NCI-H2196 (cell line): ENCODE data around the gene ZNF74.
"Not testable (repeated sequence)": the region's sequence is repeated elsewhere in the genome, so short reads cannot be mapped to it uniquely, and the experiment has no call there.

Source experiments
- DNase-seq: peaks from one replicate; lab custom pipeline; 2025; ENCODE audit not compliant: unreplicated experiment; lab: John Stamatoyannopoulos, UW

Gene ZNF74

DNA sequence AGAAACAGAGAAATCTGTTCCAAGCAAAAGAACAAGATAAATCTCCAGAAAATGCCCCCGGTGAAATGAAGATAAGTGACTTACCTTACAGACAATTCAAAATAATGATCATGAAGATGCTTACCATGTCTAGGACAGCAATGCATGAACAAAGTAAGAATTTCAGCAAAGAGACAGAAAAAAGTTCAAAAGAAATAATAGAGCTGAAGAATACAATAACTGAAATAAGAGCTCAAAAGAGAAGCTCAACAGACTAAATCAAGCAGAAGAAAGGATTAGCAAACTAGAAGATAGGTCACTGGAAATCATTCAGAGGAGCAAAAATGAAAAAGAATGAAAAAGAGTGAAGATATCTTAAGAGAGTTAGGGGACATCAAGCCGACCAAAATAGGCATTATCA lies 19.8 kb upstream of the ZNF74 start:
- DNase-seq = not testable (repeated sequence)

- DNase-seq = not testable (repeated sequence)
Observed at GRCh38 chr22:20376281-20376680, 17.7 kb upstream of the ZNF74 start.

DNA sequence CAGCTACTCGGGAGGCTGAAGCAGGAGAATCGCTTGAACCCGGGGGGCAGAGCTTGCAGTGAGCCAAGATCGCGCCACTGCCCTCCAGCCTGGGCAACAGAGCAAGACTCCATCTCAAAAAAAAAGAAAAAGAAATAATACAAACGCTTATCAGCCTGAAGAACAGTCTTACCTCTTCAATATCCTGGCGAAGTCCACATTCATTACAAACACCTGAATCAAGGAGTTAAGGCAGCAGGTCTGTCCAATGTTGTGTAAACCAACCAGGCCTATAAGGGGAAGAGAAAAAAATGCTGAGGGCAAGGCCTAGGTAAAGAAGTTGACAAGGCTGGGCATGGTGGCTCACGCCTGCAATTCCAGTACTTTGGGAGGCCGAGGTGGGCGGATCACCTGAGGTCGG lies 17.0 kb upstream of the ZNF74 start:
- not testable (repeated sequence) for DNase-seq

- DNase-seq = no peak
Observed at GRCh38 chr22:20378110-20378509, 15.8 kb upstream of the ZNF74 start.

- DNase-seq = not testable (repeated sequence)
Observed at GRCh38 chr22:20378684-20379083, 15.3 kb upstream of the ZNF74 start.

- no peak for DNase-seq
Observed at GRCh38 chr22:20380486-20380885, 13.5 kb upstream of the ZNF74 start.

- no peak for DNase-seq
Observed at GRCh38 chr22:20383538-20383937, 10.4 kb upstream of the ZNF74 start.

GRCh38 chr22:20384171-20384570 lies 9.8 kb upstream of the ZNF74 start:
- DNase-seq = no peak

DNA sequence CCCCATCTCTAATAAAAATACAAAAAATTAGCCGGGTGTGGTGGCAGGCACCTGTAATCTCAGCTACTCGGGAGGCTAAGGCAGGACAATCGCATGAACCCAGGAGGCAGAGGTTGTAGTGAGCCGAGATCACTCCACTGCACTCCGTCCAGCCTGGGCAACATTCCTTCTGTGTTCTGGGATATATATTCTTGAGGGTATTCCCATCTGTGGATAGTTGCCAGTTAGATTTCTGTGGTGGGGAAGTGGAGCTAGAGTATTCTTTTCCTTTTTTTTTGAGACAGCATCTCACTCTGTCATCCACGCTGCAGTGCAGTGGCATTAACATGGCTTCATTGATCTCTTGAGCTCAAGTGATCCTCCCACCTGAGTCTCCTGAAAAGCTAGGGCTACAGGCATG lies 9.1 kb upstream of the ZNF74 start:
- no peak for DNase-seq

- no peak for DNase-seq
Observed at GRCh38 chr22:20386336-20386735, 7.6 kb upstream of the ZNF74 start.

- DNase-seq = no peak
Observed at GRCh38 chr22:20386972-20387371, 7.0 kb upstream of the ZNF74 start.

DNA sequence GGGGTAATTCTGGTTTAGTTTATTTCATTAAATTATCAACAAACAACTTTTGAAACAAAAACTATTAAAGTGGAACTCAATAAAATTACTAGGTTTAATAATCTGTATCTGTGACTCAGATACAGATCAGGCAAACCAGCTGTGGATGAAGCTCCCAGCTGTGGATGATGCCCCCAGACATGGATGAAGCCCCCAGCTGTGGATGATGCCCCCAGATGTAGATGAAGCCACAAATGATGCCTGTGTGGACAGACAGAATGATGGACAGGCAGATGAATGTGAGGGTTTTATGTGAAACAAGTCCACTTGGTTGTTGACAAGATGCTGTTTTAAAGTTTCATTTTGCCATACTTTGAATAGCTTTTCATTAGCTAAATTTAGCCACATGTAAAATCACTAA lies 5.8 kb upstream of the ZNF74 start:
- no peak for DNase-seq

DNA sequence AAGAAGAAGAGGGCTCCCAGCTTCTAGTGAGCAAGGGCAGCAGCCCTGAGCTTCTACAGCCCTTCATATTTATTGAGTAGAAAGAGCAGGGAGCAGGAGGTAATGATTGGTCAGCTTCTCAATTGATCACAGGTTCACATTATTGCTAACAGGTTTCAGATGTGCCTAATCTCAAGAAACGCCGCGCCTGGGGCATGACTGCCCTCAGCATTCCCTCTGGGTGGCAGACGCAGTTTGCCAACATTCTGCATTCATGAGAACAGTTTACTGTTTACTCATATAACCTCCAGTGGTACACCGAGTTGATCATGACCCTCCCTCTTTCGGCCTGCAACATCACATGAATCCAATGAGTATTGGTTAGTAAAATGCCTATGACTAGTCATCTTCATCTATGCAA lies 4.7 kb upstream of the ZNF74 start:
- DNase-seq = no peak

DNA sequence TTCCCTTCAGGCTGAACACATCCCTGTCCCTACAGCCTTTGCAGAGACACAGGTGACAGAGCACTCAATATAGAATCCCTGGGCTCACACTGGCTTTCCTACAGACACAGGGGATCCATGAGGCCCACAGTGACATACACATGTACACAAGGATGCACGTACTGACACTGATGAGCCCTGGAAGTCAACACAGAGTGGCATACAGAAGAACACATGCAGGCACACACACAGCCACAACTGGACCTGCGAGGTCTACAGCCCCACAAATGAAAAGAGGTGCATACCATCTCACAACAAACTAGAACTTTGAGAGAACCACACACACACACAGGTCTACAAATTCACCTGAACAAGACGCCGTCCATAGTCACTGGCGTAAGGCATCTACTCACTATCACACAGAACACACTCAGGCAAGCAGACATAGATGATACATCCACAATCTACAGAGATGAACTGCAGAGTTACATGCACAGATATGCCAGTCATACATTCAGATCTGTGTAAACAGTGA lies 3.5 kb upstream of the ZNF74 start:
- no peak for DNase-seq

DNA sequence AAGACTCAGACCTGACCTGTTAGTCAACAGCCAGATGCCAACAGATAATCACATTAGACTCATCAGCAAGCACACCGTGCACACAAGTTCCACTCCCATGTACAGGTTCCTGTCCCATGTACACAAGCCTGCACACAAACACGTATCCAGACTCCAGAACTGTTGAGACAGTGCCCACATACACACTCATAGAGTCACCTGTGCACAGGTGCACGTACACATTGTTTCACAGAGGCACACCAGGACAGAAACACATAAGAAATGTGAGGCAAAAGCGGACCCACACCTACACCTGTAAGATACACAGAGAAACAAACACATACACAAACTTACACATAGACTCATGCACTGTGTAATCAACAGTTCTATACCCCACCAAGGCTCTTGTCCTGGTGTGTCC lies 2.7 kb upstream of the ZNF74 start:
- DNase-seq = no peak

- DNase-seq = not testable (repeated sequence)
Observed at GRCh38 chr22:20392365-20392881, 1.5 kb upstream of the ZNF74 start.

GRCh38 chr22:20392983-20393704 lies 807 bp upstream of the ZNF74 start:
- no peak for DNase-seq

- no peak for DNase-seq
Observed at GRCh38 chr22:20395181-20395906, 1.4 kb downstream of the ZNF74 start.

- DNase-seq = no peak
Observed at GRCh38 chr22:20395907-20396287, 1.9 kb downstream of the ZNF74 start.

DNA sequence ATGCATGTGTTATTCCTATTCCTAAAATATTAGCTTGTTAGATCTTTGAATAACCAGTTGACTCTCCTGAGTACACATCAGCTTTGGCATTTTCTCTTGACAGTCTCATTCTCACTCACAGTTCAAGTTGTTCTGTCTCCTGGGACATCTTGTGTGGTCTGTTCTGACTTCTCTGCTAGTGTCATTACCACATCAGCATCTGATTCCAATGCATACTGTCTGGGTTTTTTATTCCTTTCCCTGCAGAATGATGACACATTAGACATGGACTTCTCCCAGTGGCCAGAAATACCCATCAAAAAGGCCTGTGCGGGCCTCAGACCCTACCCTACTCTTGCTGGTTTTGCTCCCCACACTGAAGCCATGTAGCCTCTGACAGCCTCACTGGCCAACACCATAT lies 2.7 kb downstream of the ZNF74 start:
- no peak for DNase-seq

GRCh38 chr22:20397498-20397897 lies 3.5 kb downstream of the ZNF74 start:
- no peak for DNase-seq

- DNase-seq = no peak
Observed at GRCh38 chr22:20398420-20398819, 4.5 kb downstream of the ZNF74 start.
